Activated T-helper 17 cell treated with anti-CD3 and anti-CD28 coated beads, Interleukin-2, amount 50 U/mL, for 72 hours (primary cell): ENCODE results near the gene MYH13. TPM values are rescaled to one million over a fixed set of nuclear protein-coding genes. Genes with fewer than 3 reads are reported as not detected.

ENCODE experiments used
- ATAC-seq: fragments of 150-1000 bp; cut with Tn5 transposase; replicated peaks from 2 replicates; pipeline ENCODE4 v1.10.0; 2021; ENCODE audit warnings: mild to moderate bottlenecking, moderate library complexity
- H3K27ac Mint-ChIP-seq: one replicate; pipeline ENCODE4 v1.8.0; 2022; ENCODE audit warnings: mixed read lengths
- H3K27me3 Mint-ChIP-seq: one replicate; pipeline ENCODE4 v1.8.0; 2022; ENCODE audit warnings: mixed read lengths
- H3K36me3 Mint-ChIP-seq: one replicate; pipeline ENCODE4 v1.8.0; 2022; ENCODE audit warnings: low read depth, mild to moderate bottlenecking, mixed read lengths
- H3K4me1 Mint-ChIP-seq: one replicate; pipeline ENCODE4 v1.8.0; 2022; ENCODE audit warnings: mixed read lengths
- H3K4me3 Mint-ChIP-seq: one replicate; pipeline ENCODE4 v1.8.0; 2022; ENCODE audit warnings: mild to moderate bottlenecking, mixed read lengths
- H3K9me3 Mint-ChIP-seq: one replicate; pipeline ENCODE4 v1.8.0; 2022; ENCODE audit warnings: mixed read lengths
- total RNA-seq, 2 donors: library from RNA; stranded (reverse); gene quantifications; one replicate each; pipeline ENCODE4 v1.2.3, GENCODE V29; 2022

The MYH13 gene
- total RNA-seq: not detected

DNA sequence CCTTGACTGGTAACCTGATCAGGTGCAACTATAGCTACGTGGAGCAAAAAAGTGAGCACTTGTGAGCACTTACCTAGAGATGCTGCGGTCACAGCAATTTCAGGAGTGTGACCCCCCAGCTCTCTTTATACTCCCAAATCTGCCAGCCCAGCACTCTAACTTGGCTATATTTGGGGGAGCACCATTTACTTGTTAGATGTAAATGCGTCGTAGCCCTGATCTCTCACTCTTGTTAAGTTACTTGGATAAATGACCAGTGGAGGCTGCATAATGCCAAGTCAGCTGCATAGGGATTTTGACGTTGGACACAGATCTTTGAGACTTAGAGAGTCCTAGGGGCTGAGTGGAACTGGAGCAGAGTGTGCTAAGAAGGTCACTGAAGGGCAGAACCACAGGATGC is at the start of gene MYH13:
Gene MYH13, minus strand, starts transcription at position 101 of the 400 bp plus-strand sequence. CDS start 8,476 bp downstream, outside the sequence.
- Mint-ChIP-seq H3K4me1 (no peaks in the 10 kb centered on the region), H3K9me3 (no peaks in the 10 kb centered on the region), H3K27ac (no peak within 1 kb of the TSS), H3K36me3 (no peaks in the 10 kb centered on the region), H3K27me3 (peaks cover 3% of the 10 kb centered on the region), H3K4me3 (no peak within 1 kb of the TSS)
- no peak for ATAC-seq

DNA sequence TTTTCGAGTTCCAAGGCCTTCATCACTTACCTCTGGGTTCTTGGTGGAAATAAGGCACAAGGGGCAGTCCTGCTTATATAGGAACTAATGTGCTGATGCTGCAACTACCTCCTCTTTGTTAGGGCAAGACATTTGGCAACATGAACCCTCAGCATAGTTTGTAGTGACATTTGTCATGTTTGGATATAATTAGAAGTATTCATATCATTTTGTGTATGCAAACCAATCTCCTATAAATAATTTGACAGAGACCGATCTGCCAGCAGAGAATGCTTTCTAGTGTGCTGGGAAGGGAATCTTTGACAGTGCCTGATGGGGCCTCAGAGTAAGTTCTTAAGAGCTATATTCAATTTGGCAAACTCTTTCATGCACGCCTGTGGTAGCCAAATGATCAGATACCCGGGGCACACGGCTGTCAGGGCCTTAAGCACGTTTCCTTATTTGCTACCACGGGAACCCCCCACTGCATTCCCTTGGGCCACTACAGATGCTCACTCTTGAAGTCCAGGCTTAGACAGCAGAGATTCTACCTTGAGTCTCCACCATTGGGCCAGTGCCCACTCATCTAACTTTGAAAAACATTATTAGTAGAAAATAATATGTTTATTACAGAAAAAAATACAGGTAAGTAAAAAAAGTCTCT is 49.2 kb upstream of the MYH13 start, which contains the start of gene MYH8:
Gene MYH8, minus strand, starts transcription at position 51 of the 643 bp plus-strand sequence. CDS start 1,723 bp downstream, outside the sequence.
- H3K4me3 Mint-ChIP-seq: no peak within 1 kb of the TSS
- no peak within 1 kb of the TSS for H3K27ac Mint-ChIP-seq
- H3K27me3 Mint-ChIP-seq: no peaks in the 10 kb centered on the region
- no peaks in the 10 kb centered on the region for H3K4me1 Mint-ChIP-seq
- ATAC-seq: no peak
- H3K9me3 Mint-ChIP-seq: no peaks in the 10 kb centered on the region
- H3K36me3 Mint-ChIP-seq: no peaks in the 10 kb centered on the region

DNA sequence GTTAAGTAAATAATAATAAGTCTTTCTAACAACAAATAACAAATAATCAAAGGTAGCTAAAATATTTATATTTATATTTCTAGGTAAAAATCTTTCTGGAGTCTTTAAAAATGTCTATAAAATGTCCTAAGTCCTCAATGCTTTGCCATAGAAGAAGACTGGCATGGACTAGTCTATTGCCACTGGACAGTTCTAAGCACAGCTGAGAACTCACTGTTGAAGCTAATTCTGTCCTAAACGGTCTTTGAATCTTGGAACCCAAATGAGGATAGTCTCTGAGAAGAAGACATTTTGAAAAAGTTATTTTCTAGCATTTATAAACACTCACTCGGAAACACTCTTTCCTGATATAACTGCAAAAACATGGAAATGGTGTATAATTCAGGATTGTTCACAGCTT is 48.4 kb upstream of the MYH13 start:
- no peaks in the 10 kb centered on the region for H3K27me3 Mint-ChIP-seq
- no peak overlapping the region for H3K27ac Mint-ChIP-seq
- no peaks in the 10 kb centered on the region for H3K9me3 Mint-ChIP-seq
- H3K36me3 Mint-ChIP-seq: no peaks in the 10 kb centered on the region
- H3K4me1 Mint-ChIP-seq: no peaks in the 10 kb centered on the region
- ATAC-seq: no peak
- no peak overlapping the region for H3K4me3 Mint-ChIP-seq

DNA sequence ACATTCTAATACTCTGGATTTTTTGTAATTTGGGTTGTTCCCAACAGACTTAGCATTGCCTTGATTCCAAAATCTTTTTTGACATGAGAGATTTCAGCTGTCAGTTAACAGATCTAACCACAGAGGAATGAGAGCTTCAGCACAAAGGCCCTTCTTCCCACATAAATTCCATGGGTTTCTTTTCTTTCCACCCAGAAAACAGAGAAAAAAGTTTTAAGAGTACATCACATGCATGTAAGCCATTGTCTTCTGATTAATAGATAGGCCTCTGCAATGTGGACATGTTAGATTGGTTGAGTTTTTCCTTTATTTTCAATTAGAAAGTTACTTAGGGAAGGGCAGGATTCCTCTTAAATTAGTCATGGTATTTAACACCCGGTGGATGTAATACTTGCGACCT is 48.0 kb upstream of the MYH13 start:
- H3K27me3 Mint-ChIP-seq: peaks cover 3% of the 10 kb centered on the region
- H3K9me3 Mint-ChIP-seq: no peaks in the 10 kb centered on the region
- H3K4me1 Mint-ChIP-seq: no peaks in the 10 kb centered on the region
- ATAC-seq: no peak
- no peak overlapping the region for H3K4me3 Mint-ChIP-seq
- no peaks in the 10 kb centered on the region for H3K36me3 Mint-ChIP-seq
- H3K27ac Mint-ChIP-seq: no peak overlapping the region

DNA sequence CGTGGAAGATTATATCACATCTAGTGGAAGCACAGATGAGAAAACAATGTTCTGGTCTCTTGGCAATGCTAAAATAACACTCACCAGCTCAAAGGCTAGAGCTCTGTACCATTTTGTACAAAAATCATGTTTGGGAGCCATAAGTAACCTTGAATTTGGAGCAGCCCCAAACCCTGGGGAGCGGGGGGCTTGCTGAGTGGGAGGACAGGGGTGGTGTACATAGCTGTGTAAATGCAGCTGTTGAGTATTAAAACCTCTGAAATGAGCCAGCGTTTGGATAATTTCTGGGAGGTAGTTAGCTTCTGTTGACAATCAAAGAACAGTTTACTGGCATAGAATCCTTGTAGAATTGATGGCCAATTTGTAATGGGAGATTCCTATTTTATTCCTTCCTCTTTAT is 44.6 kb upstream of the MYH13 start:
- peaks cover 8% of the 10 kb centered on the region for H3K27me3 Mint-ChIP-seq
- H3K36me3 Mint-ChIP-seq: no peaks in the 10 kb centered on the region
- no peaks in the 10 kb centered on the region for H3K9me3 Mint-ChIP-seq
- H3K27ac Mint-ChIP-seq: no peak overlapping the region
- H3K4me3 Mint-ChIP-seq: no peak overlapping the region
- ATAC-seq: no peak
- H3K4me1 Mint-ChIP-seq: no peaks in the 10 kb centered on the region

DNA sequence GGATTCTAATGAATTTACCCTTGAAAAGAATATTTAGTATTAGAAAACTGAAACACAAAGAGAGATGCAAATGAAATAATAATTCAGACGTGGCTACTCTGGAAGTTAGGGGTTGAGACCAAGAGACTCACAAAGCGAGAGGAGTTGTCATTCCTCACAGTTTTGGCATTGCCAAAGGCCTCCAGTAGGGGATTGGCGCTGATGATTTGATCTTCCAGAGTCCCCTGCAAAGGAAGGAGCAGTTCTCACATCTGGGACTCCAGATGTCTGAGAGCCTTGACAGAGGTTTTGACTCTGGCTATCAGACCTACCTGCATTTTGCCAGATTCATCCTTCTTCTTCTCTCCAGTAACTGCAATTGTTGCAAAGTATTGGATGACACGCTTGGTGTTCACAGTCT is 42.4 kb upstream of the MYH13 start:
- no peak for ATAC-seq
- Mint-ChIP-seq H3K27ac (no peak overlapping the region), H3K4me3 (no peak overlapping the region), H3K36me3 (no peaks in the 10 kb centered on the region), H3K27me3 (peaks cover 8% of the 10 kb centered on the region), H3K4me1 (no peaks in the 10 kb centered on the region), H3K9me3 (no peaks in the 10 kb centered on the region)

DNA sequence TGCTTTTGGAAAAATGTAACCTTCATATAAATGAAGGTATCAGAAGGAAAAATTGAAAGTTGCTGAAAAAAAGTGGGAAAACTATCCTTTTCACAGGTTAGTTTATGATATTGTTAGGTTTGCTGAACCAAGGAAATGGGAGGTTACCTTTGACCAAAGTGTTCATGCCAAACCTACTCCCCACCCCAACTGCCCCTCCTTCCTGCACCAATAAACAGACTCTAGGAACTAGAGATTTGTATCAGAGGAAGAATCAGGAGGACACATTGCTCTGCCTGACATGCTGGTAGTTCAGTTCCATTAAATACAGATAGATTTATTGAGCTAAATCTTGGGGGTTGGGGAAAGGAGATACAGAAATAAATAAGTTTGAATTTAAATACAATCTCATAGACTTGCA is 30.8 kb upstream of the MYH13 start:
- Mint-ChIP-seq H3K27me3 (peaks cover 11% of the 10 kb centered on the region), H3K4me1 (no peaks in the 10 kb centered on the region), H3K36me3 (no peaks in the 10 kb centered on the region), H3K9me3 (peaks cover 5% of the 10 kb centered on the region), H3K4me3 (no peak overlapping the region), H3K27ac (no peak overlapping the region)
- no peak for ATAC-seq

DNA sequence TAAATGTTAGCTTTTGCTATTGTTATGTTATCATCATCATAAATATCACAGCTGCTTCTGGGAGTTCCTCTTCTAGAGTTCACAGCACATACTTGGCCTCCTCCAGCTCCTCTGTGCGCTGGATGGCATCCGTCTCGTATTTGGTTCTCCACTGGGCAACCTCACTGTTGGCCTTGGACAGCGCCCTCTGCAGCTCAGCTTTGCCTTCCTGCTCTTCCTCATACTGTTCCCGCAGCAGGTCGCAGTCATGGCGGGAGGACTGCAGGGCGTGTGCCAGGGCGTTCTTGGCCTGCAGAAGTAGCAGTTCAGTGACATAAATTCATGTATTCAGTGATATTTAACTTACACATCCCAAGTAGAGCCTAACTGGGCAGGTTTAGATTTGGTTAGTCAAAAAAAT is 25.5 kb upstream of the MYH13 start:
- no peak for ATAC-seq
- no peaks in the 10 kb centered on the region for H3K36me3 Mint-ChIP-seq
- H3K27ac Mint-ChIP-seq: no peak overlapping the region
- no peak overlapping the region for H3K4me3 Mint-ChIP-seq
- H3K9me3 Mint-ChIP-seq: peaks cover 5% of the 10 kb centered on the region
- H3K27me3 Mint-ChIP-seq: peaks cover 9% of the 10 kb centered on the region
- H3K4me1 Mint-ChIP-seq: no peaks in the 10 kb centered on the region

DNA sequence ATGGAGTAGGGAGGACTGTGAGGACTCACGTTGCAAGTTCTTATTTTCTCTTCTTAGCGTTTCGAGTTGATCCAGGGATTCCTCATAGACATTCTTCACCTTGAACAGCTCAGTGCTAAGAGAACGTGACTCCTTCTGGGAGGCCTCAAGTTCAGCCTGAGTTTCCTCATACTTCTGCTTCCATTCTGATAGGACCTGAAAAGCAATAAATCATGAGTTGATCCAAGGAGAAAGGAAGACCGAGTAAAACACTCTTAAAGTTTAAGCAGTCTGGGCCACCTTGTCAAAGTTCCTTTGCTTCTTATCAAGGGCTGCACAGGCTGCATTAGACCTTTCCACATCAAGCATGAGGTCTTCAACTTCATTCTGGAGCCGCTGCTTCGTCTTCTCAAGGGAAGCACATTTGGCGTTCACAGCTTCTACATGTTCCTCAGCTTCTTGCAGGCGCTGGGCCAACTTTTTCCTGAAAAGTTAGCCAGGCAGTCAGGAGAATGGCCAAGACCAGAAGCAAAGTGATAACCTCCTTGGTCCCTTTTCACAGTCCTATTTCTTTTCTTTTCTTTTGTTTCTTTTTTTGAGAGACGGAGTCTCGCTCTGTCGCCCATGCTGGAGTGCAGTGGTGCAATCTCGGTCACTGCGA is 23.8 kb upstream of the MYH13 start:
- Mint-ChIP-seq H3K4me1 (no peaks in the 10 kb centered on the region), H3K27me3 (peaks cover 6% of the 10 kb centered on the region), H3K27ac (no peak overlapping the region), H3K9me3 (peaks cover 3% of the 10 kb centered on the region), H3K36me3 (no peaks in the 10 kb centered on the region), H3K4me3 (no peak overlapping the region)
- no peak for ATAC-seq

DNA sequence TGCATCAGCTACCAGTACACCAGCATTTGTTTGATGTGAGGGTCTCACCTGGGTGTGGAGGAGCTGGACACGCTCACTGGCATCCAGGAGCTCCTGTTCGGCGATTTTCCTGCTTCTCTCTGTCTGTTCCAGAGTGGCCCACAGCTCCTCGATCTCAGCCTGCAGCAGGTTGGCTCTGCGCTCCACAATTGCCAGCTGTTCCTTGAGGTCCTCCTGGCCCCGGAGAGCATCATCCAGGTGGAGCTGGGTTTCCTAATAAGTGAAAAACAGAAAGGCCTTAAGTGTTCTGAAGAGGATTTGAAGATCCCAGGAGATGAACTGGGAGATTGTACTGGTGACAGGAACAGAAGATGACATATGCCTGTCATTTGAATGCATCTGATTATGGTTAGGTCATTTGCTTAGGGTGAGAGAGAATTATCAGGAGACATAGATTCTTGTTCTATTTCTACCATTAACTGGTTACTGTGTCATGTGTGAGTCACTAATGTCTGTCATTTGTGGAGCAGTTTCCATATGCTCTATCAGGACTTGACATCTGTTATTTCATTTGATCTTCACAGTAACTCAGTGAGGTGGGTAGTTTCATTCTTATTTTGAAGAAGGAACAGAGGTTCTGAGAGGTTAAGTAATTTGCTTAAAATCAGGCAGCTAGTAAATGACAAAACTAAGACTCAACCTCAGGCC is 21.5 kb upstream of the MYH13 start:
- no peak overlapping the region for H3K4me3 Mint-ChIP-seq
- no peak for ATAC-seq
- H3K27ac Mint-ChIP-seq: no peak overlapping the region
- peaks cover 6% of the 10 kb centered on the region for H3K27me3 Mint-ChIP-seq
- H3K36me3 Mint-ChIP-seq: no peaks in the 10 kb centered on the region
- H3K9me3 Mint-ChIP-seq: no peaks in the 10 kb centered on the region
- no peaks in the 10 kb centered on the region for H3K4me1 Mint-ChIP-seq

DNA sequence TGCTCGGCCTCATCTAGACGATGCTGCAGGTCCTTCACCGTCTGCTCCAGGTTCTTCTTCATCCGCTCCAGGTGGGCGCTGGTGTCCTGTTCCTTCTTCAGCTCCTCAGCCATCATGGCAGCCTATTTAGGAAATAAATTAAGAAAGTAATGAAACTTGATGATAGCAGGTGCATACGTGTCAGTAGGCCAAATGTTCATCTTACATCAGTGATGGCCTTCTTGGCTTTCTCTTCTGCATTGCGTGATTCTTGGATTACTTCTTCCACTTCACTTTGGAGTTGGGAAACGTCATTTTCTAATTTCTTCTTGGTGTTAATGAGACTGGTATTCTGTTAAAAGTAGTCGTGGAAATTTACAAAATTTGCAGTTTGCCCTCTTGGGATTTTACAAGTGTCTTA is 20.1 kb upstream of the MYH13 start:
- H3K36me3 Mint-ChIP-seq: no peaks in the 10 kb centered on the region
- H3K4me3 Mint-ChIP-seq: no peak overlapping the region
- H3K9me3 Mint-ChIP-seq: no peaks in the 10 kb centered on the region
- H3K4me1 Mint-ChIP-seq: no peaks in the 10 kb centered on the region
- ATAC-seq: no peak
- peaks cover 9% of the 10 kb centered on the region for H3K27me3 Mint-ChIP-seq
- H3K27ac Mint-ChIP-seq: no peak overlapping the region

DNA sequence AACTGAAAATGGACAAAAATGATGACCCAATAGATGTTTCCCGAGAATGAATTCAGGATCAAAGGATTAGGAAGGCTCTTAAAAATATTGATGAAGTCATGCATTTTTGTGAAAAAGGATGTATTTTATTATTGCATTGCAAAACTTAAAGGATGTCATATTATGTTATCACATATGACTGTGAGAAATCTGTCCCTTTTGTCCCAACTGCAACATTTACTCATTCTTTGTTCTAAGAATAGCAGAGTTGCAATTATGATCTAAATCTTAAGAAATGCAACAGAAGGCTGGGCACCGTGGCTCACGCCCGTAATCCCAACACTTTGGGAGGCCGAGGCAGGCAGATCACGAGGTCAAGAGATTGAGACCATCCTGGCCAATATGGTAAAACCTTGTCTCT is 13.1 kb upstream of the MYH13 start:
- Mint-ChIP-seq H3K4me3 (no peak overlapping the region), H3K36me3 (no peaks in the 10 kb centered on the region), H3K27ac (no peak overlapping the region), H3K9me3 (no peaks in the 10 kb centered on the region), H3K4me1 (no peaks in the 10 kb centered on the region), H3K27me3 (peaks cover 4% of the 10 kb centered on the region)
- ATAC-seq: no peak

DNA sequence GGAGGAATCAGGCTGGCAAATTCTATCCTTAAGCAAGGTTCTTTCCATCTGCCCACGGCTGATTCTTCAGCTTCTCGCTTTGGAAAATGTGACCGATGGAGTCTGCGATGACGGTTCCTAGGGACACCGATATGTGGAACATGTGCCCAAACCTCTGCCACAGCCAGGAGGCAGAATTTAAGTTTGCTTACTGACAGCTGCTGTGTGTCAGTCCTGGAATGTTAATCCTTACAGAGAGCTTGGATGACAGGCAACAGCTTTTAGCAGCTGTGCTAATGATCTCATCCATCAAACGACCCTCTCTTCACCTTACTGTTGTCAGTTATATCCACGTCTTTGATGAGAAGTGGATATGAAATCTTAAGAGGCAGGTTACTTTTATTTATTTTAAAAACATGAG is 11.4 kb upstream of the MYH13 start:
- Mint-ChIP-seq H3K36me3 (no peaks in the 10 kb centered on the region), H3K27ac (no peak overlapping the region), H3K4me3 (no peak overlapping the region), H3K27me3 (peaks cover 1% of the 10 kb centered on the region), H3K4me1 (no peaks in the 10 kb centered on the region), H3K9me3 (no peaks in the 10 kb centered on the region)
- no peak for ATAC-seq

DNA sequence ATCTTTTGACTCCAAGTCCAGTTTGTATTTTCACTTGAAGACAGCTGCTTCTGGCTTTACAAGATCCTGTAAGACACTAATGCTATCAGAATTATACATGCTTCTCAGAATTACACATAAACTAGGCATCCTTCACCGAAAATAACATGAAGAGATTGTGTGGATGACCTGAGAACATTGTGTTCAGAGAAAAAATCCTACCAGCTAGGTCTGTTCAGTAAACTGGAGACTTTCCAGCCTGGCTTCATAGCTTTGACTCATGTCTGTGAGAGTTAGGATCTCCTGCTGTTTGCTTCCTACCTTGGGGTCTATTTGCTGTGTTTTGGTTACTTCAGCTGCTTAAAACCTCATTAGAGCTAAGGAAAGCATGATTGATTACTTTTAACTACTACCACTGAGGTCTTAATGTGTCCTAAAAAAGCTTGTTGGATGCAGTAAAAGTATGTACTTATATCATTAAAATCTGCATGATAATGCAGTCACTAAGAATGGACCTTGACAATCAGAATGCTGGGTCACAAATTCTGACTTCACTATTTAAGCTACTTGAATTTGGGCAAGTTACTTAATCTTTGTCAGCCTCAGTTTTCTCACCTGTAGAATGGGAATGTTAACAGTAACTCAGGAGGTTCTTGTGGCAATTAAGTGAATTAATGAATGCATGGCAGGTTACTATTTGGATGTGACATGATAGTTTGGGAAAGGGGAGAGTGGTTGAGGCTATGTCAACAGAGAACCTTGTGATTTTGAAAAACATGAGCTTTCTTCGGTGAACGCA is 8.0 kb upstream of the MYH13 start:
- no peaks in the 10 kb centered on the region for H3K9me3 Mint-ChIP-seq
- H3K36me3 Mint-ChIP-seq: no peaks in the 10 kb centered on the region
- no peak overlapping the region for H3K4me3 Mint-ChIP-seq
- ATAC-seq: no peak
- H3K27me3 Mint-ChIP-seq: peaks cover 2% of the 10 kb centered on the region
- no peaks in the 10 kb centered on the region for H3K4me1 Mint-ChIP-seq
- no peak overlapping the region for H3K27ac Mint-ChIP-seq
